Esophagus squamous epithelium (tissue), 5 donors: ENCODE results near the gene PDSS2. TPM values are rescaled to one million over a fixed set of nuclear protein-coding genes. Genes with fewer than 3 reads are reported as not detected.
A peak's percentile ranks its signal among the peaks of the same experiment; 100 is the strongest.

Source experiments
- DNase-seq: peaks from one replicate; lab custom pipeline; 2025; lab: John Stamatoyannopoulos, UW
- H3K27ac ChIP-seq, 4 donors: fragments of 200-600 bp; sonication (generic); one replicate each; pipeline ENCODE4 v1.5.1; 2016 to 2019; ENCODE audit warnings: mild to moderate bottlenecking in 1 of 4
- H3K27me3 ChIP-seq, 4 donors: fragments of 200-600 bp; sonication (generic); 1 replicate in 3 of 4; 2 replicates in 1 of 4; pipeline versions ENCODE4 v1.5.1 to v1.6.0; 2017 to 2021; ENCODE audit warnings: antibody characterized with exemption in 1 of 4
- H3K36me3 ChIP-seq, 3 donors: fragments of 200-600 bp; sonication (generic); one replicate each; pipeline ENCODE4 v1.5.1; 2016 to 2019
- H3K4me1 ChIP-seq, 3 donors: fragments of 200-600 bp; sonication (generic); one replicate each; pipeline ENCODE4 v1.5.1; 2017 to 2019
- H3K4me3 ChIP-seq, 4 donors: fragments of 200-600 bp; sonication (generic); 1 replicate in 3 of 4; 2 replicates in 1 of 4; pipeline ENCODE4 v1.5.1; 2016 to 2019; ENCODE audit warnings: mild to moderate bottlenecking in 2 of 4, moderate library complexity in 1 of 4
- H3K9me3 ChIP-seq, 3 donors: fragments of 200-600 bp; sonication (generic); one replicate each; pipeline ENCODE4 v1.5.1; 2016 to 2019
- CTCF ChIP-seq, 6 experiments: fragments of 450-650 bp in 4 of 6; fragments of 200-600 bp in 2 of 6; sonication (generic) in 2 of 6; IDR thresholded peaks; one replicate each; pipeline ENCODE4 v1.5.1; 2016 to 2019; ENCODE audit warnings: antibody characterized with exemption in 6 of 6, mild to moderate bottlenecking in 4 of 6, moderate library complexity in 4 of 6
- POLR2A ChIP-seq, 4 donors: fragments of 450-650 bp; IDR thresholded peaks; one replicate each; pipeline ENCODE4 v1.6.1; 2017; ENCODE audit warnings: antibody characterized with exemption in 4 of 4, mild to moderate bottlenecking in 4 of 4, moderate library complexity in 3 of 4
- WGBS, 2 donors: methylation state at CpG; one replicate each; pipeline ENCODE4 v1.1.5; 2018; 5-methylcytosine and 5-hydroxymethylcytosine counted together
- intact Hi-C: fragments of 100-400 bp; cut with DNase I; formaldehyde crosslinking; loops from one replicate; pipeline ENCODE4 v1.15.0; 2022
- total RNA-seq, 4 donors: library from RNA; depleted of rRNA; stranded (reverse); fragments of >200 nt; gene quantifications; one replicate each; pipeline ENCODE4 v1.1.0, GENCODE V29; 2016
- donor health status: DM: yes; HTN: yes; CAD: no.

The PDSS2 gene
- total RNA-seq, 4 donors from 2014 or later, result 7.0 to 15.9 (median 12.3) TPM

GRCh38 chr6:107491138-107491609 is 31.8 kb upstream of the PDSS2 start:
- intact Hi-C loops, result no loop called here
- WGBS, 2 donors, result 3 to 7% methylated on average over 6 to 20 of the region's 38 CpGs
- Histone ChIP-seq H3K9me3 (no peaks in the 10 kb centered on the region), H3K27ac (peak overlapping the region in 3 of 4 donors; percentile 74 to 88 (median 83)), H3K27me3 (peaks cover 0 to 75% (median 0%) of the 10 kb centered on the region in 4 donors), H3K36me3 (no peaks in the 10 kb centered on the region), H3K4me1 (peaks cover 22 to 63% (median 22%) of the 10 kb centered on the region in 3 donors), H3K4me3 (peak overlapping the region; percentile 43 to 79 (median 61))
- DNase-seq, result no peak
- TF ChIP-seq POLR2A (IDR thresholded peaks at IDR 0.05), result no peak
- TF ChIP-seq CTCF (IDR thresholded peaks at IDR 0.05), result no peak

DNA sequence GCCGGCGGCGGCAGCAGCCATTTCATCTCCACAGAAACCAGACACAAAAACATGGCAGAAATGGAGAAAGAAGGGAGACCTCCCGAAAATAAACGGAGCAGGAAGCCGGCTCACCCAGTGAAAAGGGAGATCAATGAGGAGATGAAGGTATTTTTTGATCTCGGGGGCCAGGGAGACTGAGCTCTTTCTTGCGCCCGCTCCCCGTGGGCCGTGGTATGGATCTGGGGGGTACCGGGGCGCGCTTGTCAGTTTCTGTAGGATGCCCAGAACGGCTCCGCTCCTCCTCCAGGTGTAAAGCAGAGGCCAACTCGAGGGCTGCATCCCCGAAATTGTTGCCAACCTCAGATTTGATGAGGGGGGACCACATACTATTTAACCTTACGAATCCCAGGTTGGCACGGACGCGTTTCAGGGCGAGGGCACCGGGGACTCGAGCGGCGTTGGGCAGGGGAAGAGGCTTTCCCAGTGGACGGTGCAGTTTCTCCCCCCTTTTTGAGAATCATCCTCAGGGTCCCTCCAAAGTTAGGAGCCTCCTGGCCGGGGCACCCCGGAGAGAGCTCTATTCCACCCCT is 31.3 kb upstream of the PDSS2 start:
- TF ChIP-seq POLR2A (IDR thresholded peaks at IDR 0.05), result no peak
- no peak for TF ChIP-seq CTCF (IDR thresholded peaks at IDR 0.05)
- peak overlapping the region; percentile 37 to 88 (median 78) for H3K27ac ChIP-seq
- H3K4me1 ChIP-seq, result peaks cover 20 to 59% (median 22%) of the 10 kb centered on the region in 3 donors
- H3K4me3 ChIP-seq, result peak overlapping the region; percentile 43 to 79 (median 61)
- no peak for DNase-seq
- 0 to 1% methylated on average over 13 to 27 of the region's 30 CpGs for WGBS, 2 donors
- intact Hi-C loops, result no loop called here
- peaks cover 0 to 78% (median 0%) of the 10 kb centered on the region in 4 donors for H3K27me3 ChIP-seq
- no peaks in the 10 kb centered on the region for H3K9me3 ChIP-seq
- no peaks in the 10 kb centered on the region for H3K36me3 ChIP-seq

- Histone ChIP-seq H3K36me3 (no peaks in the 10 kb centered on the region), H3K4me3 (peak within 1 kb of the TSS; percentile 43 to 79 (median 61)), H3K4me1 (peaks cover 20 to 56% (median 22%) of the 10 kb centered on the region in 3 donors), H3K9me3 (no peaks in the 10 kb centered on the region), H3K27me3 (peaks cover 0 to 84% (median 0%) of the 10 kb centered on the region in 4 donors), H3K27ac (peak within 1 kb of the TSS; percentile 37 to 88 (median 78))
- TF ChIP-seq CTCF (IDR thresholded peaks at IDR 0.05), result no peak
- no peak for TF ChIP-seq POLR2A (IDR thresholded peaks at IDR 0.05)
- intact Hi-C loops, result no loop called here
- no peak for DNase-seq
- WGBS, 2 donors, result 0% methylated on average over 8 of the region's 130 CpGs; no CpG with 5 or more reads in 1 of the 2 donors
Observed at GRCh38 chr6:107489636-107490565, 30.5 kb upstream of the PDSS2 start, which contains the start of gene SOBP. Gene SOBP, plus strand, starts transcription at chr6:107490117. Its CDS starts 500 bp downstream, at chr6:107490617.

- TF ChIP-seq CTCF (IDR thresholded peaks at IDR 0.05) (no peak), POLR2A (IDR thresholded peaks at IDR 0.05) (no peak)
- no peak for DNase-seq
- Histone ChIP-seq H3K36me3 (no peaks in the 10 kb centered on the region), H3K27ac (peak overlapping the region; percentile 1 to 88 (median 77)), H3K4me1 (peaks cover 20 to 48% (median 22%) of the 10 kb centered on the region in 3 donors), H3K27me3 (peaks cover 0 to 86% (median 0%) of the 10 kb centered on the region in 4 donors), H3K9me3 (no peaks in the 10 kb centered on the region), H3K4me3 (peak overlapping the region; percentile 43 to 79 (median 61))
- intact Hi-C loops, result no loop called here
- 0 to 1% methylated on average over 35 to 42 of the region's 51 CpGs for WGBS, 2 donors
Observed at GRCh38 chr6:107488875-107489635, 29.7 kb upstream of the PDSS2 start.
